ENCODE measurements around the gene PRR7.

Gene PRR7

DNA sequence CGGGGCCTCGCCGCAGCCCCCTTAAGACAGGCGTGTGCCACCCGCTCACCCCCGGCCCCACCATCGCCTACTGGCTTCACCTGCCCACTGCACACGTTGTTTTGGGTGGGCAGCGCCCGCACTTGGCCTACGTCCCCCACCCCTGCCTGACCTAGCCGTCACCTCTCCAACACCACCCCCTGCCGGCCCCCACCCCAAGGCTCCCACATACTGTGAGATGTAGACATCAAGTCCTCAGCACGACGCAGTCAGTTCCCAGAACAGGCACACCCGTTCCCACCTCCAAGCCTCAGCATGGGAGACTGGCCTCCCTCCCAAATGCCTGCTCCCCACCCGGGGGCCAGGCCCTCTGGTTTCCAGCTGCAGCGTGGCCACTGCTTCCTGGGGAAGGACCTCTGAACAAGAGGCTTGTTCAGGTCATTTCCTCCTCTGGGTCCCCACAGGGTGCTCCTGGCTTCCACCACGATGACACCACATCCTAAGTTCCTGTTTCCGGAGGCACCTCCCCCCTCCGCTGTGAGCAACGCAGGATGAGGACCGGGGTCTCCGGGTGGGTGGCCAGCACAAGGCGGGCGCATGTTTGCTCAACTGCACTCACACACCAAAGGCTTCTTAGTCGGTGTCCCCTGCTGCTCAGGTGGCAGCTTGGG is 15.5 kb downstream of the PRR7 start:
- in situ Hi-C loops (cut with MboI; ENCODE audit: low pct_unique_long_range_greater_than_20kb, low sequenced_read_pairs, unreplicated experiment) = no loop called here
- DNase-seq (ENCODE audit: low spot score) = no peak
- TF ChIP-seq, protein P1, sequence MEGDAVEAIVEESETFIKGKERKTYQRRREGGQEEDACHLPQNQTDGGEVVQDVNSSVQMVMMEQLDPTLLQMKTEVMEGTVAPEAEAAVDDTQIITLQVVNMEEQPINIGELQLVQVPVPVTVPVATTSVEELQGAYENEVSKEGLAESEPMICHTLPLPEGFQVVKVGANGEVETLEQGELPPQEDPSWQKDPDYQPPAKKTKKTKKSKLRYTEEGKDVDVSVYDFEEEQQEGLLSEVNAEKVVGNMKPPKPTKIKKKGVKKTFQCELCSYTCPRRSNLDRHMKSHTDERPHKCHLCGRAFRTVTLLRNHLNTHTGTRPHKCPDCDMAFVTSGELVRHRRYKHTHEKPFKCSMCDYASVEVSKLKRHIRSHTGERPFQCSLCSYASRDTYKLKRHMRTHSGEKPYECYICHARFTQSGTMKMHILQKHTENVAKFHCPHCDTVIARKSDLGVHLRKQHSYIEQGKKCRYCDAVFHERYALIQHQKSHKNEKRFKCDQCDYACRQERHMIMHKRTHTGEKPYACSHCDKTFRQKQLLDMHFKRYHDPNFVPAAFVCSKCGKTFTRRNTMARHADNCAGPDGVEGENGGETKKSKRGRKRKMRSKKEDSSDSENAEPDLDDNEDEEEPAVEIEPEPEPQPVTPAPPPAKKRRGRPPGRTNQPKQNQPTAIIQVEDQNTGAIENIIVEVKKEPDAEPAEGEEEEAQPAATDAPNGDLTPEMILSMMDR (IDR thresholded peaks at IDR 0.05; ENCODE audit: extremely low read depth, insufficient read depth, missing control alignments) = no peak

- TF ChIP-seq, protein P1 (IDR thresholded peaks at IDR 0.05; ENCODE audit: extremely low read depth, insufficient read depth, missing control alignments) = no peak
- in situ Hi-C loops (cut with MboI; ENCODE audit: low pct_unique_long_range_greater_than_20kb, low sequenced_read_pairs, unreplicated experiment) = no loop called here
- no peak for DNase-seq (ENCODE audit: low spot score)
Observed at GRCh38 chr5:177465044-177465443, 18.4 kb downstream of the PRR7 start.

DNA sequence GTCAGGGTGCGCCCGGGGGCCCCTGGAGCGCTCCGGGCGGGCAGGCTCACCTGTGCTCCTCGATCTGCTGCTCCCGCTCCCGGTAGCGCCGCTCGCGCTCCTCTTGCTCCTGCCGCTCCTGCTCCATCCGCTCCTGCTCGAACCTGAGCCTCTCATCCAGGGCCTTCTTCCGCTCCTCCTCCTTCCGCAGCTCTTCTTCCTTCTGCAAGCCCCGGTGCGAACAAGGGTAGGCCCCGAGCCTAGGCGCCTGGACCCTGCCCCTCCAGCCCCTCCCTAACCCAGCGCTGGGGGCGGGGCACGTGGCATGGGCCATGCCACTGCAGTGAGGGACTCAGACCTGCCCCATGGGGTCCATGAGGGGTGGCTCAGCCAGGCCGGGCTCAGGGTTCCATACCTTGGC is 20.2 kb downstream of the PRR7 start:
- TF ChIP-seq, protein P1 (IDR thresholded peaks at IDR 0.05; ENCODE audit: extremely low read depth, insufficient read depth, missing control alignments) = no peak
- DNase-seq (ENCODE audit: low spot score) = no peak
- in situ Hi-C loops (cut with MboI; ENCODE audit: low pct_unique_long_range_greater_than_20kb, low sequenced_read_pairs, unreplicated experiment) = no loop called here

- in situ Hi-C loops (cut with MboI; ENCODE audit: low pct_unique_long_range_greater_than_20kb, low sequenced_read_pairs, unreplicated experiment) = no loop called here
- TF ChIP-seq, protein P1 (IDR thresholded peaks at IDR 0.05; ENCODE audit: extremely low read depth, insufficient read depth, missing control alignments) = no peak
- DNase-seq (ENCODE audit: low spot score) = no peak
Observed at GRCh38 chr5:177467436-177467835, 20.8 kb downstream of the PRR7 start.

DNA sequence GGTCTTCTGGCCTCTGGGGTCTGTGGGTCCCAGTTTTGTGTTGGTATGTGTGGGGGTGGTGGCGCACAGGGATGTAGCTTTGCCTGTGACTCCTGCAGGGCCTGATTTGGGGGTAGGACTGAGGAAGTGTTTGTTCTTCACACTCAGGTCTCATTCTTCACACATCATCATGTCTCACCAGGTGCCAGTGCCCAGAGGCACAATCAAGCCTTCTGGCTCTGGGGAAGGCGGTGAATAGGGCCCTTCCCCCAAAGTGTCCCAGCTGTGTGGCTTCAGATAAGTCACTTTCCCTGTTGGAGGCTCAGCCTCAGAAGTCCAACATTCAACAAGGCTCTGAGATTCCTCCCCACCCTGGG is 21.7 kb downstream of the PRR7 start:
- DNase-seq (ENCODE audit: low spot score) = no peak
- in situ Hi-C loops (cut with MboI; ENCODE audit: low pct_unique_long_range_greater_than_20kb, low sequenced_read_pairs, unreplicated experiment) = no loop called here
- TF ChIP-seq, protein P1 (IDR thresholded peaks at IDR 0.05; ENCODE audit: extremely low read depth, insufficient read depth, missing control alignments) = no peak

DNA sequence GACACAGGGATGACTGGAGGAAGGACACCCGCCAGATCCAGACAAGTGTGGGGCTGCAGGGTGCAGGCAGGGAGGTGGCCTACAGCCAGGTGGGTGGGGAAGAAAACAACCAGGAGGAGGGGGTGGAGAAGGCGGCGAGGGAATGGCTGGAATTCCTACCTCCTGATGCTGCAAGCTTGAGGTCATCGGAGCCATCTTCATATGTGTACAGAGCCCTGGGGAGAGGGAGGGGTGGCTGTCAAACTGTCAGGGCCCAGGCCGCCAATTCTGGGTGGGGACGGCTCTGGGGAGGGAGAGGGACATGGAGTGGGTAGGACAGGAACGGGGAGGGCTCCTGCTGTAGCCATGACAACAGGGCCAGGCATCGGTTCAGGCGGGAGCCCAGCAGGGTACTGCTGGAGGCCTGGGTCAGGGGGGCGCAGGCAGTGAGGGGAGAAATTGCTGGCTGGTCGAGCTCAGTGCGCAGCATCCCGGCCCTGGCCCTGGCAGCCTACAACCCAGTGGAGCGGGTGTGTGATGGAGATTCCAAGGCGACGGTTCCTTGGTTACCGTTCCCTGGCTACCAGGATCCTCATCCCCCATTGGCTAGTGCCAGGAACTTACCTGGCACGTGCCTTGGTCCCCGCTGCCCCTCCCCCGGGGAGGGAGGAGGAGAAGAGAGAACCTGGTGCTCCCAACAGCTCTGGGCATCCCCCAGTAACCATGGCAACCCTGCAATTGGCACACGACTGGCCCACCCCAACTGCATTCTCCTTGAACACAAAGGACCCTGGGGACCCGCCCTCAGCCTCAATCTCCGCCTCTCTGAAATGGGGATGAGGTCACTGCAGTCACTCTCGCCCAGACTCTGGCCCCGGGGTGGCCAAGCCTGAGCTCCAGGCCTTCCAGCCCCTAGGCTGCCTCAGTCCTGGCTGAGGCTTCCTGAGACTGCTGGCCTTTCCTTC is 22.3 kb downstream of the PRR7 start:
- in situ Hi-C loops (cut with MboI; ENCODE audit: low pct_unique_long_range_greater_than_20kb, low sequenced_read_pairs, unreplicated experiment) = no loop called here

More for the DNA sequence above, 22.3 kb downstream of the PRR7 start:
- DNase-seq (ENCODE audit: low spot score) = no peak
- TF ChIP-seq, protein P1 (IDR thresholded peaks at IDR 0.05; ENCODE audit: extremely low read depth, insufficient read depth, missing control alignments) = no peak

All from GM13977 (cell line).